GM12872 (cell line): ENCODE results near the gene HAT1.

Experiments
- TF ChIP-seq, protein P1 (sequence below): IDR thresholded peaks from 3 replicates; pipeline ENCODE4 v1.5.1; 2011; ENCODE audit warnings: low read depth, mild to moderate bottlenecking, low read length, moderate library complexity; ENCODE audit not compliant: insufficient read depth

The HAT1 gene, protein sequence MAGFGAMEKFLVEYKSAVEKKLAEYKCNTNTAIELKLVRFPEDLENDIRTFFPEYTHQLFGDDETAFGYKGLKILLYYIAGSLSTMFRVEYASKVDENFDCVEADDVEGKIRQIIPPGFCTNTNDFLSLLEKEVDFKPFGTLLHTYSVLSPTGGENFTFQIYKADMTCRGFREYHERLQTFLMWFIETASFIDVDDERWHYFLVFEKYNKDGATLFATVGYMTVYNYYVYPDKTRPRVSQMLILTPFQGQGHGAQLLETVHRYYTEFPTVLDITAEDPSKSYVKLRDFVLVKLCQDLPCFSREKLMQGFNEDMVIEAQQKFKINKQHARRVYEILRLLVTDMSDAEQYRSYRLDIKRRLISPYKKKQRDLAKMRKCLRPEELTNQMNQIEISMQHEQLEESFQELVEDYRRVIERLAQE

DNA sequence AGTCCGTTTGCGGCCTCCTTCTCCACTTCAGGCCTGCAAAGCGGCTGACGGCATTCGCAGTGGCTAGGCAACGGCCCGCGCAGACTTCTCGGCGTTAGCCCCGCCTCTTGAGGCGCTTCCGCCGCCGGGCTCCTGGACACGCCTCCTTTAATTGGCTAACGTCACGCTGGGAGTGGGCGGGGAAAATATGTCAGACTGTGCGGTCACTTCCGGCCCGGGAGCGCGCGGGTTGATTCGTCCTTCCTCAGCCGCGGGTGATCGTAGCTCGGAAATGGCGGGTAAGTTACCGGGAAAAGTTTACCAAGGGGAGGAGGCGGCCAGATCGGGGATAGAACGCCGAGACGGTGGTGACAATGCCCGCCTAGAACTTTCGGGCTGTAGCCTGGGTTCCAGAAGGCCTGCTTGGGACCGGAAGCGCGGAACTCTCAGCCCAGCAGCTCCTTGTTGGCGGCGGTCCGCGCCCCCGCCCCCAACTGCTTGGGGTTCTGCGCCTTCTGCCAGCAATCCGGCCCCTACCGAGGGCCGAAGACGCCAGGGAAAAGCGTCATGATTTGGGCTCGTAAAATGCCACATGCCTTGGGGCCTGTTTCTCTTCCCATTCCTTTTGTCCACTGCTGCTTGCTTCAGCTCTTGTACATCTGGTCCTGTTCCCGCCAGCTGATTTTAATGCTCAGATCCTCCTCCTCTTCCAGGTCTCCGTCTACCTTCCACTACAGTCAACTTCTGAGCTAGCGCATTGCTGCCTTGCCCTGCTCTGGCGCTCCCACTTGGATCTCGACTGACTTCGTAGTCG lies at the start of gene HAT1:
HAT1 (plus strand) TSS at position 232 of the 793 bp plus-strand sequence; CDS start at position 272, 40 bp downstream.
- TF ChIP-seq, protein P1, sequence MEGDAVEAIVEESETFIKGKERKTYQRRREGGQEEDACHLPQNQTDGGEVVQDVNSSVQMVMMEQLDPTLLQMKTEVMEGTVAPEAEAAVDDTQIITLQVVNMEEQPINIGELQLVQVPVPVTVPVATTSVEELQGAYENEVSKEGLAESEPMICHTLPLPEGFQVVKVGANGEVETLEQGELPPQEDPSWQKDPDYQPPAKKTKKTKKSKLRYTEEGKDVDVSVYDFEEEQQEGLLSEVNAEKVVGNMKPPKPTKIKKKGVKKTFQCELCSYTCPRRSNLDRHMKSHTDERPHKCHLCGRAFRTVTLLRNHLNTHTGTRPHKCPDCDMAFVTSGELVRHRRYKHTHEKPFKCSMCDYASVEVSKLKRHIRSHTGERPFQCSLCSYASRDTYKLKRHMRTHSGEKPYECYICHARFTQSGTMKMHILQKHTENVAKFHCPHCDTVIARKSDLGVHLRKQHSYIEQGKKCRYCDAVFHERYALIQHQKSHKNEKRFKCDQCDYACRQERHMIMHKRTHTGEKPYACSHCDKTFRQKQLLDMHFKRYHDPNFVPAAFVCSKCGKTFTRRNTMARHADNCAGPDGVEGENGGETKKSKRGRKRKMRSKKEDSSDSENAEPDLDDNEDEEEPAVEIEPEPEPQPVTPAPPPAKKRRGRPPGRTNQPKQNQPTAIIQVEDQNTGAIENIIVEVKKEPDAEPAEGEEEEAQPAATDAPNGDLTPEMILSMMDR, result no peak

DNA sequence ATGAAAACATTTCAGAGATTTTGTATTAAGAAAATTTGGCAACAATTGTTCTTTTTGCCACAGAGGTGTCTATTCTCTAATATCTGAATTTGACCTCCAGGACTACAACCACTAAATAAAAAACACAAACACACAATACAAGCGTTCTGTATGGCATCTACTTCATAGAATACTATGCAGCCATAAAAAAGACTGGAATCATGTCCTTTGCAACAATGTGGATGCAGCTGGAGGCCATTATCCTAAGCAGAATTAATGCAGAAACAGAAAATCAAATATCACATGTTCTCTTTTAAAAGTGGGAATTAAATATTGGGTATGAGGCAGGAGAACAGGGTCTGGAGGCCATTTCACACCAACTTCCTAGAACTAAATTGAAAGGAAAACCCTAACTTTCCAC lies 47.7 kb upstream of the HAT1 start:
- TF ChIP-seq, protein P1, result no peak

DNA sequence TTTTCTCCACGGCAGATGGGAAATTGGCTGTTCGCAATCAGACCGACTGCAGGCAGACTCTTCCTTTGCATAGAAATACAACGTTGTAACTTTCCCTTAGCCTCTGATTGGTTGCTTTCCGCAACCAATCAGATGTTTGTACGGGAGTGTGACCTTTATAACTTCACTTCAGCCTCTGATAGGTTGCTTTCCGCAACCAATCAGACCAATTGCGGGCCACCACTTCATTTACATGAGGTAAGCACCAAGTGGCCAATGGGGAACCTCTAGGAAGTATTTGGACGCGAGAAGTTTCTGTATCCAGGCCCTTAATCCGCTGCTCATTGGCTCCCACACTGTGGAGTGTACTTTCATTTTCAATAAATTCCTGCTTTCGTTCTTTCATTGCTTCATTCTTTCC lies 47.3 kb upstream of the HAT1 start:
- TF ChIP-seq, protein P1, result no peak

DNA sequence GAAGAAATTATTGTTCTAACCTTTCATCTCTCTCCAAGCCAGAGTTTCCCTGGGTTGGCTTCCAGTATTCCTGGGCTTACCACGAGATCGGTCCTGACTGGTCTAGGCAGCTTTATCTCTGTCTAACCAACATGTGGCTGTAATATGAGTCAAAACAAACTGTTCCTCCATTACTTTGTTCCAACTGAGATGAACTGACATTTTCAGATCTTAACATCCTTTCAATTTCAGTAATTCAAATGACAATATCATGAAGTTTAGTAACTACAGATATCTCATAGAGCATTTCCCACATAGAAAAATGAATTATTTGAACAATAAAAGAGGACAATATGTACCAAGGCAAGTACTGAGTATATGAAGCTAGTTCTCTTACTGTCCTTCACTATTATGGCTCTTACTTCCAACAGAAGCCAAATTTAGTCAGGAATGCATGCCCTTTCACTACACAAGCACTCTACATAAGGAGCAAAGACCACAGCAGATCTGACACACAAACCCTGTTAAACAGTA lies 43.7 kb upstream of the HAT1 start:
- TF ChIP-seq, protein P1, result no peak

DNA sequence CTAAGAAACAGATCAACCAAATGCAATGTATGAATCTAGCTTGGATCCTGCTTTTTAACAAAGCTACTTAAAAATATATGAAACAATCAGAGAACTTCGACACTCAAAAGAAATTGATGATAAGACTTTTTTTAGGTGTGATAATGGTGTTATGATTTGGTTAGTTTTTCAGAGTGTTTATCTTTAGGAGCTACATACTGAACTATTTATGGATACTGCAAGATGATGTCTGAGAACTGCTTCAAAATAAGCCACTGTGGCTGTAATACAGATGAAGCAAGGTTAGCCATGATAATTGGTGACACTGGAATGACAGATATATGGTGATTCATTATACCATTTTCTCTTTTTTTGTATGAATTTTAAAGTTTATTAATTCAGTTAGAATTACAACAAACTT lies 42.4 kb upstream of the HAT1 start:
- TF ChIP-seq, protein P1, result no peak

DNA sequence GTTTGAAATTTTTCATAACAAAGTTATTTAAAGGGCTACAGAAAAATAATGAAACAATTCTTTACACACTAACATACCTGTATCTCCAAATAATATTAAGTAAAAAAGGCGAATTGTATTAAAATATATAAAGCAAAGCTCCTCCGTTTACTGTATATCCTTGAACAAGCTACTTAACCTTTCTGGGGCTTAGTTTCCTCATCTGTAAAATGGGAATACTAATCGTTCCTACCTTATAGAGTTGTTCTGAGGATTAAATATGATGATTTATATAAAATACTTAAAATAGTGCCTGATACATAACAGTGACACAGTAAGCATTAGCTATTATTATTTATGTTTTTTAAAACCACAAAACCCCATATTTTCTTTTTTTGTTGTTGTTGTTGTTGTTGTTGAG lies 41.5 kb upstream of the HAT1 start:
- TF ChIP-seq, protein P1, result no peak

DNA sequence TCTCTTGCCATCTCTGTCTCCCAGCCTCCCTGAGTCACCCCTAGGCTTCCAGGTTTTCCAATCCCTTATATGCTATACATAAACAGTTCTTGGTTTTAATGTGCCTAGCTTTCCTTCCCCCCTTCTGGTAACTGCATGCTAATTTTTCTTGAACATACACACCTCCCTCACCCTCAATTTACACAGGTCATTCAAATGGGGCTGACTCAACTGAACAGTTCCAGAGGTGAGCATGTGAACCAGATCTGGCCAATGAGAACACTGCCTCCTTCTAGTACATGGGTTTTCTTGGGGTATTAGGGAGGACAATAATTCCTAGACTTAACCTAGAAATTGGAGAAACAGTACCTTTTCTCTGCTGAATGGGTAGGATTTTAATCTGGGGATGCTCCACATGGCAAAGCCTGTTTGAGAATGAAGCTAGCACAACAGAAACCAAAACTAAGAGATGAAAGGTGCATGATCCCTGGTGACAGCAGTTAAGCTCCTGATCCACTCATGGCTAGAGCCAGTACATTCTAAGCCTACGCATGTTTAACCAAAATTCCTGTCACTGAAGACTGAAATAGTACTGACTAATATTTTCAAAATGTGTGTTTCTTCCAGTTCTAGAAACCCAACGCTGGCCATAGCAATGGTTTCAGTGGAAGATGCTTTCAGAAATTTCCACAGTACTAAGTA lies 40.0 kb upstream of the HAT1 start:
- TF ChIP-seq, protein P1, result no peak
